ENCODE data around the gene SPINDOC. TPM values are rescaled to one million over a fixed set of nuclear protein-coding genes. Genes with fewer than 3 reads are reported as not detected.

The SPINDOC gene
- total RNA-seq, 1 experiment from 2014 or later: 121 TPM

GRCh38 chr11:63854696-63855095, 41.4 kb downstream of the SPINDOC start:
- no peak for DNase-seq
- Histone ChIP-seq H2BK5ac (ENCODE audit: insufficient read length, low read length) (no peak overlapping the region), H3K23ac (ENCODE audit: insufficient read length, low read depth, low read length) (no peak overlapping the region), H3K4me1 (ENCODE audit: insufficient read depth, low read length) (no peaks in the 10 kb centered on the region; the same call in none of the 2 replicates), H3K23me2 (ENCODE audit: insufficient read length, low read depth, low read length, poor library complexity, severe bottlenecking) (no peaks in the 10 kb centered on the region), H3K18ac (ENCODE audit: insufficient read length, low read depth, low read length) (no peak overlapping the region), H2BK15ac (ENCODE audit: low read depth, low read length) (no peak overlapping the region), H3K27me3 (ENCODE audit: insufficient read depth, low read length) (no peaks in the 10 kb centered on the region), H3T11ph (ENCODE audit: low read length) (no peak overlapping the region), H2AK5ac (ENCODE audit: insufficient read length, low read length) (no peak overlapping the region), H3K79me1 (ENCODE audit: insufficient read depth, low read depth, low read length, poor library complexity, severe bottlenecking) (peaks cover 22% of the 10 kb centered on the region), H4K91ac (ENCODE audit: insufficient read length, low read depth, low read length) (no peak overlapping the region), H4K8ac (replicated peaks; ENCODE audit: insufficient read length, low read depth, low read length) (no peak overlapping the region), H4K5ac (ENCODE audit: insufficient read length, low read depth, low read length) (no peak overlapping the region), H3K4ac (ENCODE audit: low read depth, low read length) (no peak overlapping the region), H2BK120ac (ENCODE audit: low read depth, low read length, poor library complexity, severe bottlenecking) (no peak overlapping the region), H2BK12ac (ENCODE audit: insufficient read length, low read depth, low read length) (no peak overlapping the region), H2AFZ (ENCODE audit: low read length) (no peak overlapping the region), H3K56ac (ENCODE audit: insufficient read length, low read depth, low read length) (no peak overlapping the region), H3K79me2 (ENCODE audit: insufficient read depth, low read length) (peaks cover 5% of the 10 kb centered on the region; the same call in 1 of the 2 replicates), H3K9ac (ENCODE audit: extremely low read depth, insufficient read length, low read length) (no peak overlapping the region), H2BK20ac (ENCODE audit: low read depth, low read length, poor library complexity, severe bottlenecking) (no peak overlapping the region), H3K14ac (ENCODE audit: insufficient read depth, low read length) (no peak overlapping the region), H3K27ac (ENCODE audit: insufficient read length, low read depth, low read length) (no peak overlapping the region), H3K9me3 (ENCODE audit: control insufficient read depth, low read depth, low read length) (no peaks in the 10 kb centered on the region), H4K20me1 (ENCODE audit: control insufficient read depth, insufficient read depth, insufficient read length) (no peaks in the 10 kb centered on the region), H3K4me2 (ENCODE audit: insufficient read depth, insufficient read length, low read length) (no peak overlapping the region)
- Mint-ChIP-seq H3K27ac (no peak overlapping the region), H3K27me3 (ENCODE audit: low read depth) (no peaks in the 10 kb centered on the region), H3K9me3 (no peaks in the 10 kb centered on the region; a peak in 2 of 5 replicates), H3K4me1 (peaks cover 10 to 15% of the 10 kb centered on the region in 2 experiments; a peak in 3 of 4 replicates), H3K4me3 (no peak overlapping the region), H3K36me3 (ENCODE audit: insufficient read depth in 1 of 3, low read depth in 3 of 3) (peaks cover 6 to 29% (median 19%) of the 10 kb centered on the region in 3 experiments; a peak in 6 of 7 replicates)
- no peak for TF ChIP-seq CTCF (conservative IDR thresholded peaks at IDR 0.05)
- WGBS (ENCODE audit: extremely low coverage, insufficient read length, low lambda C conversion rate): no CpG with 5 or more reads among the region's 4 CpGs

Measured in H9 (cell line).